Measurements from ENCODE around the gene GPER1. TPM values are rescaled to one million over a fixed set of nuclear protein-coding genes. Genes with fewer than 3 reads are reported as not detected.

Gene GPER1
- total RNA-seq, 1 donor from 2014 or later, result 29.8 TPM

DNA sequence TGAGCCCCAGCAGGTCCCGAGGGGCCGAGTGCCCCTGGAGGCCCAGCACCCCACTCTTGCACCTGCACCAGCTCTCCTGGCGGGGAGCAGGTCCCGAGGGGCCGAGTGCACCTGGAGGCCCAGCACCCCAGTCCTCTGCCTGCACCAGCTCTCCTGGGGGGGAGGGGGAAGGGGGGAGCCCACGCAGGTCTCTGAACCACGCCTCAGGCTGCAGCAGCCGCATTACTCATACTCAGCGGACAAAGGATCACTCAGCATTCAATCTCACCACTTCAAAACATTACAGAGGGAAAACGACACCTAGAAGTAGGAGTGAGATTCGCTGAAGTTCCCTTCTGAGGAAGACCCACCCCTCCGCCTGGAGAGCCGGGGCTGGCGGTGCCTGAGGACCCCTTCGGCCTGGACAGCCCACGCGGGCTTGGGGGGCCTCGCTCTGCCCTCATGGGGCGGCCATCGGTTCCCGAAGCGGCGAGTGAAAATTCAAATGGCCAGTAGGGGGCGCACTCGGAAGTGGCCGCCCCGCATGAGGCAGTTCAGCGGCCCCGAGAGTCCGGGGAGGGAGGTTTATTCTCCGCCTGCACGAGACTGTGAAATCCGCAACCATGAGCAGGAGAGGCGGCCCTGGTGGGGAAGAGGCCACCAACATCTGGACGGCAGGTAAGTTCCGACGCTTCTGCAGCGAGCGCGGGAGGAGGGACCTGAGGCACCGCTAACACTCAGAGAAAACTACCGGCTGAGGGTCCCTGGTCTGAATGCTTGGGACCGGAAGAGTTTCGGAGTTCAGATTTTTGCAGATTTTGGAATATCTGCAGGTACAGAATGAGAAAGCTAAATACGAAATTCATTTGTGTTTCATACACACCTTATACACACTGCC lies 1.1 kb upstream of the GPER1 start:
- peak; percentile 73 for ATAC-seq

DNA sequence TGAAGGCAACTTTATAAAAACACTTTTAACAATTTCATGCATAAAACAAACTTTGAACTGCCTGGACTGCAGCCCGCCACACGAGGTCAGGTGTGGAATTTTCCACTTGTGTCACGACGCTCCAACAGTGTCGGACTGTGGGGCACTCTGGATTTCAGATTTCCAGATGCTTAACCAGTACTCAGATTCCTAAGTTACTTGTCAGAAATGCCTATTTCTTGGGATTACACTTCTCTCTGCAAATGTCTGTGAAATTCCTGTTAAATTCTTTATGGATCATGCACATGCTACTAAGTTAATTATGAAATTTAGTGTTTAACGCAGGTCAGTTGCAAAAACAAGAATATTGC lies 473 bp upstream of the GPER1 start:
- ATAC-seq, result peak; percentile 38
- DNase-seq (ENCODE audit: low spot score), result no peak

More for the DNA sequence above, 1.1 kb upstream of the GPER1 start:
- DNase-seq (ENCODE audit: low spot score), result peak; percentile 84

DNA sequence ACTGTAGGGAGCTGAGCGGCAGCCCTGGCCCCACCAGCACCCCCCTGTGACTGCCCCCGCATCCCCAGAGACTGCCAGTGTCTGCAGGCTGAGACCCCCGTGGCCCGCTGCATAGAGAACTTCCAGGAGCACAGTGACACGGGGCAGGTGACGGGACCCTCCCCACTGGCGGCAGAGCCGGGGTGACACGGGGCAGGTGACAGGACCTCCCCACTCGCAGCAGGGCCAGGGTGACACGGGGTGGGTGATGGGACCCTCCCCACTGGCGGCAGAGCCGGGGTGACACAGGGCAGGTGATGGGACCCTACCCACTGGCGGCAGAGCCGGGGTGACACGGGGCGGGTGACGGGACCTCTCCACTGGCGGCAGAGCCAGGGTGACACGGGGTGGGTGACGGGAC lies 2.3 kb downstream of the GPER1 start:
- ATAC-seq (no peak), DNase-seq (ENCODE audit: low spot score) (no peak)

DNA sequence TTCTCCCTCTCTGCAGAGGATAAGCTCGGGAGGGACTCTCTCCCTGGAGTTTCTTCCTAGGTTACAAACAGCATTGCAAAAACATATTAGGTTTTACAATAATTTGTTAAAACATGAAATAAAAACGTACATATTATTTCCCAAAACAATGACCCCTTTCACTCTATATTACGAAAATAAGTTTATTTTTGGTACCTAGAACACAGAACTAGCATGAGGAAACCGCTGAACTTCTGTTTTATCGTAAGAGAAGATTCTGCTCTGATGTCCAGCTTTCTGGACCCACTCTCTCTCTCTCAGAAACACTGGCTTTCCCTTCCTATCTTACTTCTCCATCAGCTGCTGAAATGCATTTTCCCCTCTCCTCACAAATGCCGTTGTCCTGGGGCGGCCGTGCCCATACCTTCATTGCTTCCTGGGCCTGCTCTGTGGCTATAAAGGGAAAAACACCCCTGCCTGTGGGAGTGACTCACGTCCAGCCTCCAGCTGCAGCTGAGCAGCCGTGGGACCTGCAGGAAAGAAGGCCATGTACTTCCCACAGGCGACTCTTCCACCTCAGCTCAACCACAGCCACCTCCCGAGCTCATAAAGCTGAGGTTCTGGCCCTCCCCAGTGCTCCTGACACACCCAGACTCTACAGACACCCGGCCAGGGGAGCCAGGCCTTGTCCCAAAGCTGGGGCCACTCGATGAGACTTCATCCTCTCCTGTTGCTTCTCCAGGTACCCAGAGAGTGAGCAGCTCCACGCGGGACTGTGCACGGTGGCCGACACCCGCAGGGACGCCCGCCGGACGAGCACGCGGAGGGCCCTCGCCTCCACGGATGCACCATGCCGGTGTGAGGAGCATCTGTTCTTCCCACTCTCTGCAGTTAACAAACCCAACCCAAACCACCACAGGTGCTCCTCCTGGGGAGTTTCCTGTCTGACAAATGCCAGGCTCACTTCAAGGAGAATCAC lies 3.1 kb downstream of the GPER1 start:
- ATAC-seq (no peak), DNase-seq (ENCODE audit: low spot score) (no peak)

DNA sequence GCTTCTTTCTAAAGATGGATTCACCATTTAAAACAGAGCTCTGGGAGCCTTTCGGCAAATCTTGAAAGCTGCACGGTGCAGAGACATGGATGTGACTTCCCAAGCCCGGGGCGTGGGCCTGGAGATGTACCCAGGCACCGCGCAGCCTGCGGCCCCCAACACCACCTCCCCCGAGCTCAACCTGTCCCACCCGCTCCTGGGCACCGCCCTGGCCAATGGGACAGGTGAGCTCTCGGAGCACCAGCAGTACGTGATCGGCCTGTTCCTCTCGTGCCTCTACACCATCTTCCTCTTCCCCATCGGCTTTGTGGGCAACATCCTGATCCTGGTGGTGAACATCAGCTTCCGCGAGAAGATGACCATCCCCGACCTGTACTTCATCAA lies 3.7 kb downstream of the GPER1 start:
- no peak for DNase-seq (ENCODE audit: low spot score)
- no peak for ATAC-seq

DNA sequence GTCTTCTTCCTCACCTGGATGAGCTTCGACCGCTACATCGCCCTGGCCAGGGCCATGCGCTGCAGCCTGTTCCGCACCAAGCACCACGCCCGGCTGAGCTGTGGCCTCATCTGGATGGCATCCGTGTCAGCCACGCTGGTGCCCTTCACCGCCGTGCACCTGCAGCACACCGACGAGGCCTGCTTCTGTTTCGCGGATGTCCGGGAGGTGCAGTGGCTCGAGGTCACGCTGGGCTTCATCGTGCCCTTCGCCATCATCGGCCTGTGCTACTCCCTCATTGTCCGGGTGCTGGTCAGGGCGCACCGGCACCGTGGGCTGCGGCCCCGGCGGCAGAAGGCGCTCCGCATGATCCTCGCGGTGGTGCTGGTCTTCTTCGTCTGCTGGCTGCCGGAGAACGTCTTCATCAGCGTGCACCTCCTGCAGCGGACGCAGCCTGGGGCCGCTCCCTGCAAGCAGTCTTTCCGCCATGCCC lies 4.3 kb downstream of the GPER1 start:
- no peak for ATAC-seq
- no peak for DNase-seq (ENCODE audit: low spot score)

DNA sequence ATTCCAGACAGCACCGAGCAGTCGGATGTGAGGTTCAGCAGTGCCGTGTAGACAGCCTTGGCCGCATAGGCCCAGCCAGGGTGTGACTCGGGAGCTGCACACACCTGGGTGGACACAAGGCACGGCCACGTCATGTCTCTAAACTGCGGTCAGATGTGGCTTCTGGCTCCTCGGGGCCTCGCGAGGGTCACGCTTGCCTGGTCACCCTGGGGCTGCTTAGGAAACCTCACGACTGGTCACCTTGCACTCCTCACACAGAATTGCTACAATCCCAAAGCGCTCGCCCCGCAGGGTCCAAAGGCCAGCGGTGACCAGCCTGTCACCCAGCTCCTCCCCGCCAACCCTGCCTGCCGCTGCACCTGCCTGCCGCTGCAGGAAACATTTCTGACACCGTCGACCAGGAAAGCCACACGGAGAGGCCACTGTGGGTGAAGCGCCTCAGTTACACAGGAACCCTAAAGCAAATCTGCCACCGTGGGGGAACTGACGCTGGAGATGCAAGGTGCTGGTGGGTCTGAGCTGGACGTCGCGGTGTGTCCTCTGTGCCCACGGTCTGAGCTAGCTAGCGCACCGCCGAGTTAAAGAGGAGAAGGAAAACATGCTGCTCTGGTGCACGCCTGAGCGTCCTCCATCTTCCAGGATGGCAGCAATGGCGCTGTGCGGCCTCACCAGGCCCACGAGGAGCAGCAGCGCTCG lies 5.0 kb downstream of the GPER1 start:
- peak; percentile 93 for DNase-seq (ENCODE audit: low spot score)
- peak; percentile 67 for ATAC-seq

DNA sequence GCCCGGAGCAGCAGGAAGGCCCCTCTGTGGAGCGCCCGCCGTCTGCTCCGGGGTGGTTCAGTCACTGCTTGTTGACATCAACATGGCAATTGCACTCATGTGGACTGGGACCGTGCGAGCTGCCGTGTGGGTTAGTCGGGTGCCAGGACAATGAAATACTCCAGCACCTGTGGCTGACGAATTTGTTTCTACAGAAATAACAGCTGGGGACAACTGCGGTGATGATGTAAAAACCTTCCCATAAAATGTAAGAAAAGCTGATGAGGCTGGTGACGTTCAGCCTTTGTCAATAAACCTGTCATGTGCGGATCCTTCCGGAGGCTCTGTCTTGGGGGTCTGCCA lies 5.6 kb downstream of the GPER1 start:
- no peak for DNase-seq (ENCODE audit: low spot score)
- peak; percentile 28 for ATAC-seq

DNA sequence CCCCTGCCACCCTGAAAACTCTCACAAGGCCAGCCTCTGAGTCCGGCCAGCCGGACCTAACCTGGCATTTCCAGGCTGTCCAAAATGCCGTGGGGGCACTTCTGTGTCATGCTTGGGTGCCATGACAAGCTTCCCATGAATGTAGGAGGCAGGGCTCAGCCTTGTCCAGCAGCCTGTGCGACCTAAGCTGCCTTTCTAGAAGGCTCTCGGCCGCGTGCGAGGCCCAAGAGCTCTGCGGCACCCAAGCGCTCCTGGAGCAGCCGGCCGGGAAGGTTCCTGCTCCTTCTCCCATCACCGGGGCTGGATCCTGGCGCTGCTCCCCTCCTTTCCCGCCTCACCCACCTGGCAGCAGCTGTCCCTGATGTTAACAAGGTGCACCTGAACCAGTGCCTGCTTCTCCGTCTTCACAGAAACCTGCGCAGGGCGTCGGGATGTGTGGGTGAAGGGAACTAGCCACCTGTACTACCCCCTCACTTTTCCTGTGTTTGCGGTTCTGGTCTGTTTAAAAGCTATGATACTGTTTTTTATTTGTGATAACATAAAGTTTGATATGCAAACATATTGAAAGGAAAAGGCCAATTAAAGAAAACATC lies 6.1 kb downstream of the GPER1 start:
- DNase-seq (ENCODE audit: low spot score), result no peak
- ATAC-seq, result peak; percentile 5

DNA sequence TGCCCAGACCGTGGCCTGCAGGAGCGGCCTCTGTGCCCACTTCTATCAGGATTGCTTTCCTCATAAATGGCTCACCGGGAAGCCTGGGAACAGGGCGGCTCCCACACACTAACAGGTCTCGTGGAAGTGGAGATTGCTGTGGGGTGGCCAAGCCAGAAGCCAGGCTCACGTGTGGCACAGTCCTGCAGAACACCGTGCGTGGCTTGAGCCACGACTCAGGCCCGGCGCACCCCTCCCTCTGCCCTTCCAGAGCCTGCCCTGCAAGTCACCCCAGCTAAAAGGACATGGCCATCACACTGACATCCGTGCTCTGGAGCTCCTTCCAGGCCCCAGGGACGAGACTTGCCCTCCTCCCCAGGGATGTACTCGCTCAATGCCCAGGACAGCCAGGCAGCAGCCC lies 7.0 kb downstream of the GPER1 start:
- DNase-seq (ENCODE audit: low spot score) (no peak), ATAC-seq (no peak)

DNA sequence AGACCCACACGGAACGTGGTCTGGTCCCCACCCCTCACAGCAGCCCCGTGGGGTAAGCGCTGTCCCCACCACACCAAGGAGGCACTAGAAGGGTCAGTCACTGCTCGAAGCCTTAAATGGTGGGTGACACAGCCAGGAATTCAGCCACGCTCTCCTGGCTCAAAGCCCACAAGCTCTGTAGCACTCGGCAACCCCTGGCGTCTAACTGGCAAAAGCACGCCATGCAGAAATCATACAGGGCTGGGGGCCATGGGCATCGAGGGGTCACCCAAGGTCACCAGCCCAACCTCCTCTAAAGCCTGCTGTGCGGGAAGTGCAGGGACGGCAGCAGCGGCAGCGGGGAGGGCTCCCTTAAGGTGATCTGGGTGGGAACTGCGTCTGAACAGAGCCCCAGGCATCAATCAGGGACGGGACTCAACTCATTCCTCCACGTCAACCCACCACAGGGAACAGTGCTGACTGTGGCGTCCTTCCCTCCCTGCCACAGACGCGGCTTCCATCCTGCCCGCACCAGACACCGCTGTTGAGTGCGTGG lies 7.8 kb downstream of the GPER1 start:
- ATAC-seq (no peak), DNase-seq (ENCODE audit: low spot score) (no peak)

DNA sequence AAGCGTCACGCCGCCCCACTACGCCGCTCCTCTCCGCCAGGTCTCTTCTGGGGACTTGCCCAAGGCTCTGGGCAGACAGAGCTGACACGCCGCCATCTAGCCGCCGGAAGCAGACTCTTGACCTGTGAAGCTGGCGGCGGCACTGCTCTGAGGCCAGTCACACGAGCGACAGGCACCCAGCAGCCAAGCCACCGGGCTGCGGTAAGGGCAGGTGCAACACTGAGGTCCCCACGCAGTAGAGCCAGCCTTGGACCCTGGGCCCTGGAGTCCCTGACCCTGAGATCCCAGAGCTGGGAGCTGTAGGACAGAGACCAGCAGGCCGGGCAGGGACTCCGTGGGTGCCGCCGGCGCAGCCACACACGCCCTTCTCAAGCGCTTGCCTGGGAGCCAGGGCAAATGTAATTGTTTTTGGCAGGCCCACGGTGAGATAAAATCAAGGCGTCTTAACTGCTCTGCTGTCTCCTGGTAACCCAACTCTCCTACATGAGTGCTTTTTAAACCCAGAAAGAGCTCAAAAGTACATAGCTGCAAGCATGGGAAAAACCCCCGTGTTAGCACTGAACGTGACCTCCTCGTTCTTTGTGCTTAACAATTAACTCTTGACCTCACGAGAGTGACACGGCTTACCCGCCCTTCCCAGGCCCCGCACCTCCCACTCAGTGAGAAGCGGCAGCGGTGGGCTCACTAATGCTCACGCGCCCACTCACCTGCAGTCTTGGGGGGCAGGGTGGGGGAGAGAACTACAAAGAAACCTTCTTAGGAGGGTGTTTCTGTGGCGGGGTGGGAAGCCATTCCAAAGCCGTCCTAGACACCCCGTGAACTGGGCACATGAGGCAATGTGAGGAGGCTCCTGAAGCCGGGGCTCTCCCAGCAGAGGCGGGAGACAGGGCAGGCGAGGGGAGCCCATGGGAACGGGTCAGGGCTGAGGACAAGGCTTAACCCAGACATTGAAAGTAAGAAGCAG lies 8.5 kb downstream of the GPER1 start:
- peak; percentile 72 for ATAC-seq
- DNase-seq (ENCODE audit: low spot score), result peak; percentile 91

DNA sequence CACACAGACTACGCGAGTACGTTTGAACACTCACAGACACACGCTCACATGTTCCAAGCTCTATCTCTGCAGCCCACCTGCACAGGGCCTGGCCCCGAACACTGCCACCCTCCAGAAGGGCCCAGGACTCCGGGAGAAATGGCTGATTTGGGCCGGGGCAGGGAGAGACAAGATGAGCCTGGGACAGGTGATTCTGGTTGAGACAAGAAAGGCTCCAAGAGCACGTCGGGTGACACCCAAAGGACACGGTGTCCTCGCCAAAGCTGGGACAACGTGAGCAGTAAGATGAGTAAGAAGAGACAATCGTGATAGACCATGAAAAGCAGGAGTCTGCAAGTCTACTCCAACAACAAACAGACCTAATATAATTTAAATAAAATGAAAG lies 9.2 kb downstream of the GPER1 start:
- ATAC-seq, result no peak
- DNase-seq (ENCODE audit: low spot score), result no peak

DNA sequence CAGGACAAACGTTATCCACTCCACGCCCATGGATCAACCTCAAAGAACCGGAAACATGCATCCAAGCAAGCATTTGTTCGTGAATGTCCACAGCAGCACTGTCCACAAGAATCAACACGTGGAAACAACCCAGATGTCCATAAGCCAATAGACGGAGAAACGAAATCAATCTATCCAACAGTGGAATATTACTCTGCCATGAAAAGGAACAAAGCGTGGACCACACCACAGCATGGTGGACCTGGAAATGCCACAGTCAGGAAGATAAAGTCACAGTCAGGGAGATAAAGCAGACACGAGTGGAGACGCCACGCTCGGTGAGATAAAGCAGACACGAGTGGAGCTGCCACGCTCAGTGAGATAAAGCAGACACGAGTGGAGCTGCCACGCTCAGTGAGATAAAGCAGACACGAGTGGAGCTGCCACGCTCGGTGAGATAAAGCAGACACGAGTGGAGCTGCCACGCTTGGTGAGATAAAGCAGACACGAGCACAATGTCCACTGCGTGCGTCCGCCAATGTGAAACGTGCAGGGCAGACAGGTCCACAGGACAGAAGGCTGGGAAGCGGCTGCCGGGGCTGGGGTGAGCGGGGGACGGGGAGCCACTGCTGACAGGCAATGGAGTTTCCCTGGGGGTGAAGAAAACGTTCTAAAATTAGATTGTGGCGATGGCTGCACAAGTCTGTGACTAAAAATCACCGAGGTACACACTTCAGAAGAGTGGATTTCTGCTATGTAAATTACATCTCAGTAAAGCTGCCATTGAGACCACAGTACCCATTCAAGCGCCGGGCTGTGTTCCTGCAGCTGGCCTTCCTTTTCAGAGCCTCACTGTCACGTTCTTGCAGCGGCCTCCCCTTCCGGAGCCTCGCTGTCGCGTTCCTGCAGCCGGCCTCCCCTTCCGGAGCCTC lies 10.6 kb downstream of the GPER1 start:
- no peak for ATAC-seq

DNA sequence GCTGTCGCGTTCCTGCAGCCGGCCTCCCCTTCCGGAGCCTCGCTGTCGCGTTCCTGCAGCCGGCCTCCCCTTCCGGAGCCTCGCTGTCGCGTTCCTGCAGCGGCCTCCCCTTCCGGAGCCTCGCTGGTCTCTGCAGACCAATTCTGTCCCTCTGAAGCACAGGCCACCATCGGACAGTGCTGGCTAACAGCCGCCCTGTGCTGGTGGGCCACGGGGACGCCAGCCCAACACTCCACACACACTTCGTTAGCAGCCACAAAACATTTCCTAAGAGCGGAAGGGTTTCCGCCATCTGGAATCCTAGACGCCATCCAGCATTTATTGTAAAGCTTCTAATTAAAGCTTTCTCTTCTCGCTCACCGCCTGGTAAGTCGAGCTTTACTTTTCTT lies 11.2 kb downstream of the GPER1 start:
- ATAC-seq, result no peak
- DNase-seq (ENCODE audit: low spot score), result no peak

More for the DNA sequence above, 10.6 kb downstream of the GPER1 start:
- DNase-seq (ENCODE audit: low spot score), result no peak

DNA sequence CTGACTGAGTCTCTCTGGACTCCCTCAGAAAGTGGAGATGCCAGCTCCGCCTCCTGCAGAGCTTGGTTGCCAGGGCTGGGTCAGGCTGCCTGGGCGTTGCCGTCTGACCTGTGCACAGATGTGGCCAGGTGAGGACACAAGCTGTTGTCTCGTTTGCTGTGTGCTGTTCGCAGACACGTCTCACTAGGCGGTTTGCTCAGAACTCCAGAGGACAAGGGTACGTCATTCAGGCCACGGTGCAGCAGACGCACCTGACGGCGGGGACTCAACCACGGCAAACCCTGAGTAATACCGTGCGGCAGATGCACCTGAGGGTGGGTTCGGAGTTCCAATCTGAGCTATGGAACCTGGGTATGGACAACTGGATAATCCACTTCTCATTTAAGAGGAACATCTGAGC lies 11.7 kb downstream of the GPER1 start:
- ATAC-seq (no peak), DNase-seq (ENCODE audit: low spot score) (no peak)

DNA sequence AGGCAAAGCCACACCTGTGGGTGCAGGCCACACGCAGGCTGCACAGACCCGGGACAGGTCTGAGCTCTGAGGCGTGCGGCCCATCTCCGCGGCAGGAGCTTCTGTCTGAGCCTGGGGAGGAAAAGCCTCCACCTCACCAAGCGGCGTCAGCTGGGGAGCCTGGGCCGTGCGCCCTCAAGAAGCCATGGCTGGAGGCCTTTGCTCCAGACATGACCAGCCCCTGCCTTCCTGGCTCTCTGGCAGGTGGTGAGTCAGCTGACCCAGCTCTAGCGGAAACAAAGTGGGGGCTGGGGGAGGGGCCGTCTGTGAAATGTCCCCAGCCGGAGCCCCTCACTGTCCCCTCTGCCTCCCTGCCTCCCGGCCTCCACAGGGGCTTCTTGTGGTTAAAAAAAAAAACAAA lies 12.5 kb downstream of the GPER1 start:
- no peak for ATAC-seq
- no peak for DNase-seq (ENCODE audit: low spot score)

DNA sequence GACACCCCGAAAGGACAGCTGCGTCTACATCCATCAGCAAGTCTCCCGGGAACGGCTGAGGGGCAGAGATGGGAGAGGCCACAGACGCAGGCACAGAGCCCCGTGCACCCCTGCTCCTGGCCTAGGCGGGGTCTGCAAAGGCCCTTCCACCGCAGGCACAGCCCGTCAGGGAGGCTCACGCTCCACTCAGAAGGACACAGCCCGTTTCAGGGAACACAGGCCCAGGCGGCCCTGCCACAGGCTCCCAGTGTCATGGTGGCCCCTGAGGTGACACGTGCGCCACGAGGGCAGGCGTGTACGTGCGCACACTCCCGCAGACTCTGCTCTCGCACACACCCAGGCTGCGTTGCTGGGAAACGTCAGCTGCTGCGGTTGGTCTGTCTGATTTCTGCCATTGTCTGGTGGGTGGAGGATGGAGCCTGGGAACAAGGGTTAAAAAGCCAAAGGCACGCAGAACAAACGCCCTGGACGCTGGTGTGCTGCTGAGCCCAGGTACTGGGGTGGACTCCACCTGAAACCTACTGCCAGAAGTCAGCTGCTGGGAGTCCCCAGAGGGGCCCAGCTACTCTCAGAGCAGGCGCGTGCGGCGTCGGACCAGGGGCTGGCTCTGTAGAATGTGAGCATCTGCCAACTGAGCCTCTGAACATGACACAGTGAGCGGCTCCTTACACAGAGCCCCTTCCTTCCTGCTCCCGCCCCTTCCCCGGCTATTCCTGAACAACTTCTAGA lies 13.1 kb downstream of the GPER1 start:
- no peak for ATAC-seq
- DNase-seq (ENCODE audit: low spot score), result no peak

Measured in left lobe of liver (tissue), 2 donors.